Stimulated activated CD8-positive, alpha-beta memory T cell treated with anti-CD3 and anti-CD28 coated beads, Interleukin-2, amount 100 ng/mL, for 48 hours (primary cell): ENCODE data around the gene SCRG1.
A peak's percentile ranks its signal among the peaks of the same experiment; 100 is the strongest.

Source experiments
- DNase-seq, 2 donors: peaks; one replicate each; pipeline ENCODE4 v3.0.0-alpha.2; 2020; ENCODE audit warnings: low read depth in 2 of 2

SCRG1 gene

DNA sequence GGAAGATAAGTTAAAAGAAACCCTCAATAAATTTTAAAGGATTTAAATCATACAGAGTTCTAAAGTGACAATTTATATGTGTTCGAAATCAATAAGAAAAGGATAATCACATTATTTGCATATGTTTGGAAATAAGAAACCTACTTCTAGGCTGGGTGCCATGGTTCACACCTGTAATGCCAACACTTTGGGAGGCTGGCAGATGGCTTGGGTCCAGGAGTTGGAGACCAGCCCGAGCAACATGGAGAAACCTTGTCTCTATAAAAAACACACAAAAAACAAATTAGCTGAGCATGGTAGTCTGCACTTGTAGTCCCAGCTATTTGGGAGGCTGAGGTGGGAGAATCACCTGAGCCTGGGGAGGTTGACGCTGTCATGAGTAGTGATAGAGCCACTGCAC, 36.2 kb downstream of the SCRG1 start:
- no peak for DNase-seq

DNA sequence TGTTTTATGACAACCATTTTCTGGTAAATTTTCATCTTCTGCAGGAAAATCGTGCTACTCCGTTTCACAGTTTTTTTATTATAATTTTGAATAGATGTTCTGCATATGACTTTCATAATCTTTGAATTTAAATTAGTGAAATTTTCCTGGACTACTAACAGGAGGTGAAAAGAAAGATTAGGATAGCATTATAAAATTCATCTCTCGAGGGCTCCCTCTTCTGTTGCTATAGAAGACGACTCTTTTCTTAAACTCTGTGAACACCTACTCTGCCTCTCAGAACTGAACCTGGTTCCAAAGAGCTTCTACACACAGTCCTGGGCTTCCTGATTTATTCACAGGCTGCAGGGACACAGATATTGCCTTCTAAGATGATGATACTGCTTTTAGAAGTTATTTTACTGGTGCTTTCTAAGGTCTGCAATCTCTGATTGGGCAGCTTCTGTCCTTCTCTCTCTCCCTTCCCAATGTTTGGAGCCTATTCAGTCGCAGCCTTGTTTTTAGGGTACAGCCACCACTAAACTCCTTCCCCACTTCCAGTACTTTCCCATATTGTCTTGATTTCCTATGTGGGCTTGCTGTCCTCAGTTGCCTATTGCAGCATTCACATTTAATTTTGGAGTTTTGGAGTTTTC, 38.2 kb downstream of the SCRG1 start:
- DNase-seq, result no peak

DNA sequence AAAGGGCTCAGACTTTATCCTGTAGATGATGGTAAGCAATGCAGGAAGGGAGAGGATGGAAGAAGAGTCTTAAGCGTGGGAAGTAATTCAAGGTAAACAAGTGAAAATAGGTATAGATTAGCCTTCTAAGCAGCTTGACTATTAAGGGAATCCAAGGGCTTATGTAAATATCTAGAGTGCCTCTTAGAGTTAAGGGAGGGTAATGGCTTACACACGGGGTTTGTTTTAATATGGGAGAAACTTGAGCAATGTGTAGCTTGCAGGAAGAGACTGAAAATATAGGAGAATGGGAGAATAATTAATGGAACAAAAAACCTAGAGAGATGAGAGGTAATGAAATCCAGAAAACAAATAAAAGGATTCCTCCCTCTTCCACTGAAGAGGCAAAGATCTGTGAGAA, 41.0 kb downstream of the SCRG1 start:
- DNase-seq, result no peak

DNA sequence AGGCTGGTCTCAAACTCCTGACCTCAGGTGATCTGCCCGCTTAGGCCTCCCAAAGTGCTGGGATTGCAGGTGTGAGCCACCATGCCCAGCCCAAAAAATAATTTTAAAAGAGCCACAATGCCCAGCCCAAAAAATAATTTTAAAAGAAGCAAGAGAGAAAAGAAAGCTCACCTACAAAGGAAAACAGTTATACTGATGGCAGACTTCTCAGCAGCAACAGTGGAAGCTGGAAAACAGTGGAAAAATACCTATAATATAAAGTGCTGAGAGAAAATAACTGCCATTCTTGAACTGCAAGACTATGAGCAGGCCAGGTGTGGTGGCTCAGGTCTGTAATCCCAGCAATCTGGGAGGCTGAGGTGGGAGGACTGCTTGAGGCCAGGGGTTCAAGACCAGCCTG, 51.4 kb downstream of the SCRG1 start:
- DNase-seq, result no peak

DNA sequence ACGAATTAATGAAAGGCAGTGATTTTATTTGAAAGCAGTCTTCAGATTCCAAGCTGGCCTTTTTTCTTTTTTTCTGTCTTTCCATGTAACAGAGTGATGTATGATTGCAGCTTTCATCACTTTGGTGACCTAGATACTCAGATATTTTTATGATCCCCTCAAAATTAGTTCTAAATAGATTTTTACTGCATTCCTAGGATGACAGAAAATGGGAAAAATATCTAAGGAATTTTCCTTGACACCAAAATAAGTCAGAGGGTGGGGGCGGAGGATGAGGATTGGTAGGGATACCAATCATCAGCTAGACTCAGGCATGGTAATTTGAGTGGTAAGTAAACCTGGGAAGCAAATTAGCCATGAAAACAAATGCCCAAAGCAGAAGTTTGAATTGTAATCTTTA, 52.8 kb downstream of the SCRG1 start:
- no peak for DNase-seq

DNA sequence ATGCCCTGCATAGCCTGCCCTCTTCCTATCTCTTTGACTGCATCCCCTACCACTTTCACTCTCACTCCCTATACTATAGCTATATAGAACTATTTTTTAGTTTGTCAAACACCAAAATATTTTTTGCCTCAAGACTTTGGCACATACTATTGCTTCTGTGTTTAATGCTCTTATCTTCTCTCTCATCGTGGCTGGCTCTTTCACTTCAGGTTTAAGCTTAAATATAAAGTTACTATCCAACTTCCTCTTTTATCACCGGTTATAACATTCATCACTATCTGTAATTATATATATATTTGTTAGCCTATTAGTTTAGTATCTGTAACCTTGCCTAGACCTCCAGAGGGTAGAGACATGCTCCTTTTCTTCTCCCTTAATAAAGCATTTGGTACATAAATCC, 53.3 kb downstream of the SCRG1 start:
- DNase-seq, result no peak

DNA sequence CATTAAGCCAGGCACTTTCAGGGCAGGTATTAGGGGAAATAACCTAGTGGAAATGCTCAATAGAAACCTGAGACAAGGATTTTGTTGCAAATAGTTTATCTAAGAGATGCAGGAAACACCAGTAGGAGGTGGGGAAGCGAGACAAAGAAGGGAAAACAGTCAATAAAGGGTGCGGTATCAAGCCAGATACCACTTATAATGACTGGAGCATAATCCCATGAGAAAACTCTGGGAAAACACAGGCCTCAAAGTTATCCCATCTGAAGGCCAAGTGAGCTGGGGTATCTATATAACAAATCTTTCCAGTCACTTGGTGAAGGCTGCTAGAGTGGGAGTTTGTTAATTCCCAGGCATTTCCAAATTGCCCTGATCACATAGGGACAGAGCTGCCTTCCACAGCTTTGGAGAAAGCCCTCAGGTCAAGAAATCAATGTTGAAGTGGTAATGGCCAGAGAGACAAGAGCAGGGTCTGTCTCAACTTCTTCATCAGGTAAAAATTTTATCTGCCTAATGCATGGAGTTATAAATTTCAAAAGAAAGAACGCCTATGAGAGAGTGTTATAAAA, 55.0 kb downstream of the SCRG1 start:
- DNase-seq, result no peak

DNA sequence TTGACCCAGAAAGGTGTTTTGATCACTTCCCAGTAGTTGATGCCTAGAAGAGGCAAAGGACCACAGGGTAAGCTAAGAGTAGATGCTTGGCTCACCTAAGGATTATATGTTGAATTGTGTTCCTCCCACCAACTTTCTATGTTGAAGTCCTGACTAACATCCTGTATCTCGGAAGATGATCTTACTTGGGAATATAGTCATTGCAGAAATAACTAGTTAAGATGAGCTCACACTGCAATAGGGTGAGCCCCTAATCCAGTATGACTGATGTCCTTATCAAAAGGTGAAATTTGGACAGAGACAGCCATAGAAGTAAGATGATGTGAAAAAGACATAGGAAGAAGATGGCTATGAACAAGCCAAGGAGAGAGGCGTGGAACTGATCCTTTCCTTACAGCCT, 61.5 kb downstream of the SCRG1 start:
- DNase-seq, result no peak

DNA sequence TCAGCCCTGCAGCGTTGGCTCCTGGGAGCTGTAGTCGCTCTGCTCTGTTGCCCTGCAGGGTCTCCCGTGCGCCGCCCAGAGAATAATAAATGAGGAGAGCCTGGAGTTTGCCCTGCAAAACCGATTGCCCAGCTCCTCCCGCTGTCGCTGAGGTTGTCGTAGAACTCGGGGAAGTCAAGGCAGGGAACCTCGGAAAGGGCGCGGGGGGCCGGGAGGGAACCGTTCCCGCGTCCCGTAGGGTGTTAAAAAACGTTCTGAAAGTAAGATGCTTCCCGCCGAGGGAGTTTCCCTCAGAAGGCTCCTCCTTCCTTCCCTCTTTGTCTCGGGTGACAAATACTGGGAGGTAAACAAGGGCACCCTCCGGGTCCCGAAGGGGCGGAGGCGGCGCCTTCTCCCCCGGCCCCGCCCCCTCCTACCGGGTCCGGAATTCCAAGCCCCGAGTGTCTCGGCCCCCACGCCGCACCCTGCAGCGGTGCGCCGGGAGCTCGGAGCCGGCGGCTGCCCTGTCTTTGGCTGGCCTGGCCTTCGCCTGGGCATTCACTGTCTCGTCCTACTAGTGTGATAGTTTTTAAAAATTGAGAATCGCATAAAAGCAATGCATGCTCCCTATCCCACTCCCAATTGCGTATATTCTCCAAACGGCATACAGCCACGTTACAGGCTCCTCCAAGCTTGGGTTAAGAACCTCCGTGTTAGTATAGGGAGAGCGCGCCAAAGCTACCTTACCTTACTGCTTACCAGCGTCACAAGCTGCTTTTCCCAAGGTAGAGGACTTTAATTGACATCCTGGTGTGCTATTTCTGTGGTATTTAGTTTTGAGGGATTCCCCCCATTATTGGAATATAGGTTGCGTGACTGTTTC, 63.8 kb downstream of the SCRG1 start:
- peak; percentile 34 to 45 for DNase-seq
